Measurements from ENCODE around the gene GCG. TPM values are rescaled to one million over a fixed set of nuclear protein-coding genes. Genes with fewer than 3 reads are reported as not detected.
A peak's percentile ranks its signal among the peaks of the same experiment; 100 is the strongest.

Gene GCG
- total and polyA plus RNA-seq, 2 of the 8 experiments (the other 6 are each of a cell fraction or from before 2014, with no cell fraction given) = not detected

GRCh38 chr2:162153608-162154224, 1.7 kb upstream of the GCG start:
- POLR2A ChIA-PET (ENCODE audit: partially characterized antibody) = no interaction called here
- Histone ChIP-seq H3K4me3 (ENCODE audit: extremely low read depth in 1 of 4, insufficient read depth in 2 of 4, low read depth in 3 of 4, low read length in 4 of 4) (no peak overlapping the region), H3K4me2 (ENCODE audit: insufficient read depth in 1 of 2, low read depth in 2 of 2, low read length in 2 of 2) (no peak overlapping the region), H2BK12ac (ENCODE audit: low read depth, low read length) (no peak overlapping the region), H3K23ac (ENCODE audit: insufficient read length) (no peak overlapping the region), H2BK15ac (ENCODE audit: low read length) (no peak overlapping the region), H2AK5ac (ENCODE audit: low read depth, low read length) (no peak overlapping the region), H3K9me3 (ENCODE audit: insufficient read depth in 2 of 2, low read depth in 1 of 2, low read length in 1 of 2) (no peaks in the 10 kb centered on the region), H3K56ac (replicated peaks; ENCODE audit: insufficient read length, low read depth, low read length) (no peak overlapping the region), H3K36me3 (ENCODE audit: control insufficient read depth in 2 of 4, insufficient read depth in 4 of 4, low read length in 3 of 4) (no peaks in the 10 kb centered on the region), H2BK120ac (replicated peaks; ENCODE audit: low read depth, low read length) (no peak overlapping the region), H4K91ac (replicated peaks; ENCODE audit: insufficient read length, low read length) (no peak overlapping the region), H3K79me1 (ENCODE audit: low read depth, low read length) (no peaks in the 10 kb centered on the region), H2AFZ (ENCODE audit: low read length) (no peak overlapping the region), H3K27ac (ENCODE audit: low read depth, low read length) (no peak overlapping the region), H3K4ac (replicated peaks; ENCODE audit: insufficient read length, low read depth, low read length) (no peak overlapping the region), H4K20me1 (replicated peaks in 1 of 2; ENCODE audit: control insufficient read depth in 1 of 2, insufficient read depth in 2 of 2, low read length in 2 of 2) (no peaks in the 10 kb centered on the region), H3K23me2 (ENCODE audit: low read depth, low read length) (no peaks in the 10 kb centered on the region), H4K5ac (ENCODE audit: insufficient read length, low read depth, low read length) (no peak overlapping the region), H3K27me3 (replicated peaks in 1 of 4; ENCODE audit: control insufficient read depth in 3 of 4, extremely low read depth in 1 of 4, insufficient read depth in 3 of 4, low read length in 3 of 4) (no peaks in the 10 kb centered on the region), H3K14ac (ENCODE audit: insufficient read length) (no peak overlapping the region), H3K18ac (ENCODE audit: extremely low read depth, low read length) (no peak overlapping the region), H3K4me1 (replicated peaks in 1 of 4; ENCODE audit: control insufficient read depth in 3 of 4, insufficient read depth in 4 of 4, low read length in 3 of 4) (peaks cover 0 to 3% (median 0%) of the 10 kb centered on the region in 4 experiments; a peak in 1 of 7 replicates), H4K8ac (ENCODE audit: extremely low read depth, insufficient read depth, low read length) (no peak overlapping the region), H3K79me2 (ENCODE audit: control insufficient read depth in 1 of 2, insufficient read depth in 2 of 2, low read length in 2 of 2) (no peaks in the 10 kb centered on the region), H3K9ac (replicated peaks in 1 of 4; ENCODE audit: extremely low read depth in 1 of 4, low read depth in 3 of 4, low read length in 3 of 4) (no peak overlapping the region), H2BK20ac (ENCODE audit: low read length) (no peak overlapping the region), H2BK5ac (ENCODE audit: low read depth, low read length) (no peak overlapping the region)
- WGBS, 2 experiments (ENCODE audit: extremely low coverage in 1 of 2, insufficient coverage in 1 of 2, insufficient read length in 1 of 2, insufficient replicate concordance in 2 of 2, low coverage in 1 of 2, low lambda C conversion rate in 2 of 2, missing lambda C conversion rate in 1 of 2) = 7% methylated on average over 5 of the region's 5 CpGs; no CpG with 5 or more reads in 1 of the 2 experiments
- CTCF ChIA-PET (ENCODE audit: partially characterized antibody) = interaction anchor here (0.5 to 7.7 kb wide), 45 partner anchors 7 to 567 kb away, joined by 3 to 117 read pairs (median 4); no protein-coding TSS in a partner anchor
- FAIRE-seq (peak; percentile 81), DNase-seq (ENCODE audit: low read depth in 1 of 2, low spot score in 2 of 2) (peak; percentile 27 to 72)
- TF ChIP-seq, protein P1, sequence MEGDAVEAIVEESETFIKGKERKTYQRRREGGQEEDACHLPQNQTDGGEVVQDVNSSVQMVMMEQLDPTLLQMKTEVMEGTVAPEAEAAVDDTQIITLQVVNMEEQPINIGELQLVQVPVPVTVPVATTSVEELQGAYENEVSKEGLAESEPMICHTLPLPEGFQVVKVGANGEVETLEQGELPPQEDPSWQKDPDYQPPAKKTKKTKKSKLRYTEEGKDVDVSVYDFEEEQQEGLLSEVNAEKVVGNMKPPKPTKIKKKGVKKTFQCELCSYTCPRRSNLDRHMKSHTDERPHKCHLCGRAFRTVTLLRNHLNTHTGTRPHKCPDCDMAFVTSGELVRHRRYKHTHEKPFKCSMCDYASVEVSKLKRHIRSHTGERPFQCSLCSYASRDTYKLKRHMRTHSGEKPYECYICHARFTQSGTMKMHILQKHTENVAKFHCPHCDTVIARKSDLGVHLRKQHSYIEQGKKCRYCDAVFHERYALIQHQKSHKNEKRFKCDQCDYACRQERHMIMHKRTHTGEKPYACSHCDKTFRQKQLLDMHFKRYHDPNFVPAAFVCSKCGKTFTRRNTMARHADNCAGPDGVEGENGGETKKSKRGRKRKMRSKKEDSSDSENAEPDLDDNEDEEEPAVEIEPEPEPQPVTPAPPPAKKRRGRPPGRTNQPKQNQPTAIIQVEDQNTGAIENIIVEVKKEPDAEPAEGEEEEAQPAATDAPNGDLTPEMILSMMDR (IDR thresholded peaks at IDR 0.05; ENCODE audit: control extremely low read depth in 1 of 3, insufficient read depth in 1 of 3, low read depth in 1 of 3, low read length in 3 of 3) = peak; percentile 11 to 80 (median 74)
- TF ChIP-seq CHD1 (IDR thresholded peaks at IDR 0.05; ENCODE audit: low read depth, low read length) (no peak), RAD21 (IDR thresholded peaks at IDR 0.05 in 1 of 2, conservative IDR thresholded peaks at IDR 0.05 in 1 of 2; ENCODE audit: low read depth in 2 of 2, low read length in 2 of 2) (peak; percentile 74 to 81), SP4 (IDR thresholded peaks at IDR 0.05; ENCODE audit: low read length) (no peak), JUND (IDR thresholded peaks at IDR 0.05; ENCODE audit: low read length) (no peak), CREB1 (IDR thresholded peaks at IDR 0.05) (no peak)

Measured in H1 (cell line).